Large intestine (tissue), 3 donors: Measurements from ENCODE around the gene COL4A2. TPM values are rescaled to one million over a fixed set of nuclear protein-coding genes. Genes with fewer than 3 reads are reported as not detected.
A peak's percentile ranks its signal among the peaks of the same experiment; 100 is the strongest.

Experiments
- DNase-seq, 2 donors: peaks; one replicate each; pipeline versions ENCODE4 v3.0.0 to v3.0.0-alpha.2; 2013
- H3K27ac ChIP-seq: one replicate; pipeline ENCODE4 v1.5.1; 2013; ENCODE audit warnings: low read length
- H3K27me3 ChIP-seq: 2 replicates; pipeline ENCODE4 v1.6.1; 2013; ENCODE audit warnings: low read length; ENCODE audit not compliant: control insufficient read depth, insufficient read depth
- H3K36me3 ChIP-seq: 2 replicates; pipeline ENCODE4 v1.6.1; 2013; ENCODE audit warnings: low read length; ENCODE audit not compliant: control insufficient read depth, insufficient read depth
- H3K4me1 ChIP-seq: one replicate; pipeline ENCODE4 v1.6.1; 2013; ENCODE audit warnings: low read length; ENCODE audit not compliant: control insufficient read depth, insufficient read depth
- H3K4me3 ChIP-seq: one replicate; pipeline ENCODE4 v1.5.1; 2013; ENCODE audit warnings: low read length
- H3K9me3 ChIP-seq: one replicate; pipeline ENCODE4 v1.6.1; 2013; ENCODE audit warnings: mild to moderate bottlenecking, low read depth, low read length, moderate library complexity; ENCODE audit not compliant: control insufficient read depth
- WGBS: methylation state at CpG from one replicate; pipeline ENCODE4 v1.1.5; 2013; ENCODE audit warnings: low lambda C conversion rate; ENCODE audit not compliant: insufficient coverage; 5-methylcytosine and 5-hydroxymethylcytosine counted together
- polyA plus RNA-seq: library from polyadenylated mRNA; unstranded; fragments of 120-200 nt; gene quantifications from one replicate; pipeline ENCODE4 v1.2.1, GENCODE V29; 2013

Gene COL4A2
- polyA plus RNA-seq, 1 donor = 164 TPM

GRCh38 chr13:110354715-110355473, 47.8 kb downstream of the COL4A2 start:
- no CpG with 5 or more reads among the region's 5 CpGs for WGBS
- Histone ChIP-seq H3K4me3 (no peak overlapping the region), H3K9me3 (no peaks in the 10 kb centered on the region), H3K27ac (peak overlapping the region; percentile 1), H3K36me3 (peaks cover 11% of the 10 kb centered on the region), H3K4me1 (peaks cover 10% of the 10 kb centered on the region), H3K27me3 (no peaks in the 10 kb centered on the region)
- DNase-seq = no peak

DNA sequence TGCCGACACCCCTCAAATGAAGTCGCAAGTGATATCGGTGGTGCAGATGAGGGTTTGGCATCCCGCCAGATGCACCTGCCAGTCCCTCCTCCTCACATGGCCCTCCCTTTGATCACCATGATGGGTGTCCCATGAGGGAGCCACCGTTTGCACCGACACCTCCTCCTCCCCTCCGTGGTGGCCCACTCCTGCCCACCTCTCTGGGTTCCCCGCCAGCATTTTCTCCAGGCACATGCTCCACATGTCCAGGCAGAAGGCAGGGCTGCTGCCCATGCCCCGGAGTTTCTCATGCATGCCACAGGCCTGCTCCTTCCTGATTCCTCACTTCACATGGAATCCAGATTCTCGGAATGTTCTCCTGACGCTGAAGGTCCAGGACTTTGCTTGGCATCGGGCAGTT, 49.3 kb downstream of the COL4A2 start:
- no peaks in the 10 kb centered on the region for H3K27me3 ChIP-seq
- peaks cover 10% of the 10 kb centered on the region for H3K4me1 ChIP-seq
- peaks cover 11% of the 10 kb centered on the region for H3K36me3 ChIP-seq
- DNase-seq = no peak
- H3K4me3 ChIP-seq = no peak overlapping the region
- WGBS = 73% methylated on average over 3 of the region's 12 CpGs
- H3K9me3 ChIP-seq = no peaks in the 10 kb centered on the region
- no peak overlapping the region for H3K27ac ChIP-seq

DNA sequence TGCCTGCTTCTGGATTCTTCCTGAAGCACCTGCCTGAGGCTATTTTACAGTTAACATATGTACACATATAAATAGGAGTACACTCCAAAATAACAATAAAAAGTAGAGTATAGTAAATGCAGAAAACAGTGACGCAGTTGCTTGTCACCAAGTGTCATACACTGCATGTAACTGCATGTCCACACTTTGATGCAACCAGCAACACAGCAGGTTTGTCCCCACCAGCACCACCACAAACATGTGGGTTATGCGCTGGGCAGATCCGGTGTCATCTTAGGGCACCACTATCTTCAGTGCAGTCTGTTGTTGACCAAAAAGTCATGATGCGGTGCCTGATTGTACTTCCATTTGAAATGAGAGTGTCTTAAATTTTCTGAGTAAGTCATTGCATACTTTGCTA, 51.3 kb downstream of the COL4A2 start:
- no peak overlapping the region for H3K27ac ChIP-seq
- peaks cover 11% of the 10 kb centered on the region for H3K36me3 ChIP-seq
- no peaks in the 10 kb centered on the region for H3K27me3 ChIP-seq
- 80% methylated on average over 1 of the region's 4 CpGs for WGBS
- H3K4me1 ChIP-seq = peaks cover 10% of the 10 kb centered on the region
- H3K9me3 ChIP-seq = no peaks in the 10 kb centered on the region
- no peak for DNase-seq
- H3K4me3 ChIP-seq = no peak overlapping the region

DNA sequence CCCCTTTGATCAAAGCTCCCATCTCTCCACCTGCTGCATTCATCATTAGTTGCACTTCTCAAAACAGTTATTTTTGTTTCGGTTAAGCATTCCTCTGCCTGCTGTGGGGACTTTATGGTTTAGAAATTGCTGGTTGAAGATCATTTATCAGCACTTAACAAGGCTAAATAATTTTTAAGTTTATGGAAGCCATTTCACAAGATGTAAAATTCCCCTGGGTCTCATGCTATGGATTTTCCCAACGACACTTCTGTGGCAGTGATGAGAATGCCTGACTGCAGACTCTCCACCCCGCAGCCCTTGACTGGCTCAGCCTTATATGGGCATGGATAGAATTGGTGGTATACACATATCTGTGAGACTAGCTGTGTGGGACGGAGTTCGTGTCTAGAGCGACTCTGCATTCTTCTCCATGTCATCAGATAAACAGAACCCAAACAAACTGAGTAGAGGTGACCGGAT, 52.8 kb downstream of the COL4A2 start:
- Histone ChIP-seq H3K4me1 (peaks cover 4% of the 10 kb centered on the region), H3K36me3 (peaks cover 11% of the 10 kb centered on the region), H3K27me3 (no peaks in the 10 kb centered on the region), H3K27ac (peak overlapping the region; percentile 50), H3K9me3 (no peaks in the 10 kb centered on the region), H3K4me3 (no peak overlapping the region)
- DNase-seq = peak in 1 of 2 donors; percentile 38
- WGBS = no CpG with 5 or more reads among the region's 7 CpGs

- H3K9me3 ChIP-seq = no peaks in the 10 kb centered on the region
- H3K27me3 ChIP-seq = no peaks in the 10 kb centered on the region
- H3K4me1 ChIP-seq = no peaks in the 10 kb centered on the region
- peaks cover 11% of the 10 kb centered on the region for H3K36me3 ChIP-seq
- H3K4me3 ChIP-seq = no peak overlapping the region
- no peak for DNase-seq
- no CpG with 5 or more reads among the region's 11 CpGs for WGBS
- peak overlapping the region; percentile 50 for H3K27ac ChIP-seq
Observed at GRCh38 chr13:110360598-110360997, 53.5 kb downstream of the COL4A2 start.

DNA sequence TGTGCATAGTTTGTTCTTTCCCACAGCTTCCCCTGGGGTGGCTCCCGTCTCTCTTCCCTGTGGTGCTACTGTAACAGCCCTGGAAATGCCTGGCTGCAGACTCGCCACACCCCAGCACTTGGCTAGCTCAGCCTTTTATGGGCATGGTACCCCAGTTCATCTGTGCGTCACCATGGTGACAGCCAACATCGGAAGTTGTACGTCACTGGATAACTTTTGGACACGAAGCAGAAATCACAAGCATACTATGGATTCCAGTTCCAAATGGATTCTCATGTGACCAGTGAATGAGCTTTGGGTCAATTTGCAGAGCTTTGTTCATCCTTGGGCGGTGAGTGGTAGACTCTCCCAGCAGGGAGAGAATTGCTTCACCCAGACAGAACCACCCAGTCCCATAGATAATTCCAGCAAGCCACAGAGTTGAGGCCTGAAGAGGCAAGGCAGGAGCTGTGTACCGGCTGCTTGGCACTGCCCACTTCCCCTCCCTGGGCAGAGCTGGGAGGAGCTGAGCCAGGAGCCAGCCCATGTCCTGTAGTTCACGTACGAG, 54.4 kb downstream of the COL4A2 start:
- Histone ChIP-seq H3K27me3 (no peaks in the 10 kb centered on the region), H3K4me3 (no peak overlapping the region), H3K27ac (peak overlapping the region; percentile 50), H3K9me3 (no peaks in the 10 kb centered on the region), H3K36me3 (peaks cover 11% of the 10 kb centered on the region), H3K4me1 (no peaks in the 10 kb centered on the region)
- no CpG with 5 or more reads among the region's 10 CpGs for whole genome bisulfite sequencing
- peak; percentile 23 to 37 for DNase-seq

DNA sequence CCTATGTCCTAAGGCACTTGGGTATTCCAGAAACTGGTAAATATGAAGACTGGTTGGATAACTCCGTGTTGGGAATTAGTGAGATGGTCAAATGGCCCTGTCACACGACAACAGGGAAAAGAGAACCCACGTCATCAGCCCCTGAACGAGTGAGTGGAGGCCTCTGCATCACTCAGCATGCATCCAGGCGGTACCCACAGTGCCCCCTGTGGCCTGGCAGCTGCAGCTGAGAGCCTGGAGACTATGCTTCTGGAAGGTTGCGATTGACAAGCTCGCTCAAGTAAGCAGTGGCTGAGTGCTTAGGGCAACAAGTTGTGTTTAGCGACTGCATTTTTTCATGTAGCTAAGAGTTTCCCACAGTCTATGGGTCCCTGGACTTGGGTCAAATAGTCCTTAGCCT, 55.9 kb downstream of the COL4A2 start:
- no peaks in the 10 kb centered on the region for H3K27me3 ChIP-seq
- no peaks in the 10 kb centered on the region for H3K9me3 ChIP-seq
- no peak for DNase-seq
- H3K36me3 ChIP-seq = peaks cover 5% of the 10 kb centered on the region
- no peak overlapping the region for H3K4me3 ChIP-seq
- H3K27ac ChIP-seq = peak overlapping the region; percentile 12
- WGBS = no CpG with 5 or more reads among the region's 8 CpGs
- no peaks in the 10 kb centered on the region for H3K4me1 ChIP-seq

DNA sequence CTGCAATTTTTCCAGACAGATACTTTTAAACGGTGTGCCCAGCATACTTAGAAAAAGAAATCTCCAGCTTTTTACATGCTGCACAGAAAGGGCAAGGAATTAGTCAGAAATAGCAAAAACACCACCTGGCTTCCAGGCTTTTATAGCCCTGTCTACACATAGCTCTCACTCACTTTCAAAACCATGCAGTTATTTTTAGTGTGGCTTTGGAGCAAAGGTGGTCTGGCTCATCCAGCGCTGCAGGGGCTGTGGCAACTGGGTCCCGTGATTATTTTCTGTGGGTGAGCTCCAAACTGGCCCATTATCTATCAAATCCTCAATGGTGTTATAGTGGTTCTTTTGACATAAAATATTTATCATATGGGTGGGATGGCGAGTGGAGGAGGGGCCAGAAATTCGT, 57.0 kb downstream of the COL4A2 start:
- 100% methylated on average over 1 of the region's 5 CpGs for WGBS
- Histone ChIP-seq H3K36me3 (no peaks in the 10 kb centered on the region), H3K27ac (no peak overlapping the region), H3K4me3 (no peak overlapping the region), H3K4me1 (no peaks in the 10 kb centered on the region), H3K9me3 (no peaks in the 10 kb centered on the region), H3K27me3 (no peaks in the 10 kb centered on the region)
- DNase-seq = no peak

DNA sequence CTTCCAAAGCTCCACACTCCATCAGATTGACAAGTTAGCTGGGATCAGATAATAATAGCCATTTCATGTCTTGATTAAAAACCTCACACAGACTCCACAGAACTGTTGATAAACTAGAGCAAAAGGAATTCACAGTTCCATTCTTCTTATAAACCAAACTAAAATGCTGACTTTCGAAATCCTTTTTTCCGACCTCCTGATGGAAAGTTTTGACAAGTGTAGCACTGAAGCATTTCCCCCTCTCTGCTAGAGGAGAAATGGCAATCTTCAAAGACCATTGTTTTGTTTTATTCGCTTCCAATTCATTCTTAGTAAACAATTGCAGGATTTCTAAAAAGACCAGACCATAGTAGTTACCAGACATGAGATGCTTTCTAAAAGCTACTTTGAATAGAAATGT, 58.8 kb downstream of the COL4A2 start:
- Histone ChIP-seq H3K36me3 (no peaks in the 10 kb centered on the region), H3K27ac (no peak overlapping the region)
- WGBS = 88% methylated on average over 1 of the region's 3 CpGs

DNA sequence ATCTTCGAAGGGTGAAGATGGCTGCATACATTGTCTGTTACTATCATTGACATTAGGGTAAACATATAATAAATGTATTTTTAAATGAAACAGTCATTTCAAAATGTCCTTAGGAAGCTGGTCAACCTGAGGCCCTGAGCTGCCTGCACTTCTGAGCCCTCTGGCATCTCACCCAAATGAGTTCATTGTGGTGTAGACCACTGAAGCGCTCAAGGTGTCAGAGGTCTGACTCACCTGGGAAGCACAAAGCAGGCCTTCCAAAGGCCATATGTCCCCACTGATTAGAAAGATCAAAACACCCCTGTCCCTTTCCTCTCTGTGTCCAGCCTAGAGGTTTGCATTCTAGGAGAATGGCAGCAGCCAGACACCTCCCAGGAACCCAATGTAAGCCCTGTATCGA, 59.6 kb downstream of the COL4A2 start:
- Histone ChIP-seq H3K27me3 (no peaks in the 10 kb centered on the region), H3K36me3 (no peaks in the 10 kb centered on the region), H3K9me3 (no peaks in the 10 kb centered on the region), H3K4me3 (no peak overlapping the region), H3K27ac (no peak overlapping the region), H3K4me1 (no peaks in the 10 kb centered on the region)
- whole genome bisulfite sequencing = no CpG with 5 or more reads among the region's 3 CpGs
- no peak for DNase-seq

More for the DNA sequence above, 58.8 kb downstream of the COL4A2 start:
- Histone ChIP-seq H3K27me3 (no peaks in the 10 kb centered on the region), H3K4me3 (no peak overlapping the region), H3K9me3 (no peaks in the 10 kb centered on the region), H3K4me1 (no peaks in the 10 kb centered on the region)
- no peak for DNase-seq

DNA sequence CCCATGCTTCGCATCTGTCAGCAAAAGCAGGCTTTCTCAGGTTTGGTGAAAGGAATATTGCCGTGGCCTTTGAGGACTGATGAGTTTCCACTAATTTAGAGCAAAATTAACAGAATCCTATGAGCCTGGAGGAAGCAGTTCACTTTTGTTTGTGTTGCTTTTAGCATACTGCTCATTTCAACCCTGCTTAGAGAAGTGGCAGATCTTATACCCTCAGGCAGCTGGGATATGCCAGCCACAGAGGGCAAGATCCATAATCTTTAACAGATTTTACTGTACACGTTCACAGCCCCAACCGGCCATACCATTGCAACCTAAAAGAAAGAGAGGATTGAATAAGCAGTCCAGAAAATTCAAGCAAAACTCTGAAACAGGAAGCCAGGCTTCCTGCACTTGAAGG, 60.5 kb downstream of the COL4A2 start:
- H3K4me1 ChIP-seq = no peaks in the 10 kb centered on the region
- H3K4me3 ChIP-seq = no peak overlapping the region
- no peaks in the 10 kb centered on the region for H3K27me3 ChIP-seq
- H3K27ac ChIP-seq = no peak overlapping the region
- WGBS = no CpG with 5 or more reads among the region's 4 CpGs
- H3K36me3 ChIP-seq = no peaks in the 10 kb centered on the region
- no peak for DNase-seq
- no peaks in the 10 kb centered on the region for H3K9me3 ChIP-seq
